ENCODE measurements around the gene MED22.
"Not testable (repeated sequence)": the region's sequence is repeated elsewhere in the genome, so short reads cannot be mapped to it uniquely, and the experiment has no call there.

MED22 gene

GRCh38 chr9:133335924-133336811 is 11.8 kb downstream of the MED22 start, which contains the start of gene SURF6:
Gene SURF6 (minus strand): TSS chr9:133336188. CDS start chr9:133336132, 56 bp downstream.
- TF ChIP-seq CTCF (IDR thresholded peaks at IDR 0.05; ENCODE audit: insufficient read depth, low read depth, low read length, missing control alignments) = no peak
- peak within 1 kb of the TSS; percentile 83 for H3K4me3 ChIP-seq (ENCODE audit: low read length)
- DNase-seq (ENCODE audit: low read depth) = peak; percentile 96

- DNase-seq (ENCODE audit: low read depth) = not testable (repeated sequence)
- H3K4me3 ChIP-seq (ENCODE audit: low read length) = peak overlapping the region; percentile 83
Measured at GRCh38 chr9:133334888-133335287, 13.0 kb downstream of the MED22 start.

- peak; percentile 22 for DNase-seq (ENCODE audit: low read depth)
- no peak overlapping the region for H3K4me3 ChIP-seq (ENCODE audit: low read length)
- no peak for TF ChIP-seq CTCF (IDR thresholded peaks at IDR 0.05; ENCODE audit: insufficient read depth, low read depth, low read length, missing control alignments)
Measured at GRCh38 chr9:133334161-133334560, 13.8 kb downstream of the MED22 start.

GRCh38 chr9:133333566-133333965 is 14.4 kb downstream of the MED22 start:
- TF ChIP-seq CTCF (IDR thresholded peaks at IDR 0.05; ENCODE audit: insufficient read depth, low read depth, low read length, missing control alignments) = no peak
- DNase-seq (ENCODE audit: low read depth) = no peak
- H3K4me3 ChIP-seq (ENCODE audit: low read length) = no peak overlapping the region

- TF ChIP-seq CTCF (IDR thresholded peaks at IDR 0.05; ENCODE audit: insufficient read depth, low read depth, low read length, missing control alignments) = no peak
- H3K4me3 ChIP-seq (ENCODE audit: low read length) = no peak overlapping the region
- DNase-seq (ENCODE audit: low read depth) = no peak
Measured at GRCh38 chr9:133333011-133333410, 14.9 kb downstream of the MED22 start.

GRCh38 chr9:133332381-133332730 is 15.6 kb downstream of the MED22 start:
- no peak overlapping the region for H3K4me3 ChIP-seq (ENCODE audit: low read length)
- TF ChIP-seq CTCF (IDR thresholded peaks at IDR 0.05; ENCODE audit: insufficient read depth, low read depth, low read length, missing control alignments) = no peak
- no peak for DNase-seq (ENCODE audit: low read depth)

GRCh38 chr9:133331641-133332380 is 16.1 kb downstream of the MED22 start:
- H3K4me3 ChIP-seq (ENCODE audit: low read length) = no peak overlapping the region
- TF ChIP-seq CTCF (IDR thresholded peaks at IDR 0.05; ENCODE audit: insufficient read depth, low read depth, low read length, missing control alignments) = no peak
- no peak for DNase-seq (ENCODE audit: low read depth)

Measured in epithelial cell of esophagus (primary cell).